ENCODE data around the gene TRAPPC4.

DNA sequence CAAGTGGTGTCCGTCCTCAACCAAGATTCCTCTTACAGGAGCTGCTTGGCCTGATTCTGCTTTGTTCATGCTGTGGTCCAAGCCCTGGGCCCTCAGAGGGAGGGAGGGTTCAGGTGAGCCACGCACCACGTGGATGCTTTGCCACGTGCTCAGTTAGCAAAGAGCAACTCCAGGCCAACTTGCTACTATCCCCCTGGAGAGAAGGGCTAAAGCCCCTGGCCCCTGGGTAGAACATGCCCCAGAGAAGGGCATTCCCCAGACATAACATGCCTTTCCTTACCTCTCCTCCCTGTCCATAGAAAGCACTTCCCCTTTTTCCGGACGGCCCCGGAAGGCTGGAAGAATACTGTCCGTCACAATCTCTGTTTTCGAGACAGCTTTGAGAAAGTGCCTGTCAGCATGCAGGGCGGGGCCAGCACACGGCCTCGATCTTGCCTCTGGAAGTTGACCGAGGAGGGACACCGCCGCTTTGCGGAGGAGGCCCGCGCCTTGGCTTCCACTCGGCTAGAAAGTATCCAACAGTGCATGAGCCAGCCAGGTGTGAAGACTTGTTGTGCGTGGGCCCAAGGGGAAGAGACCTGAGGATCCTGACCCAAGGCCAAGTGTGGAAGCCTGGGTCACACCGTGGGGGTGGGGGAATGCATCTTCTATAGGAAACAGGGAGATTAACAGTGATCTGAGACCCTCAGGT lies 38.2 kb upstream of the TRAPPC4 start:
- TF ChIP-seq, protein P1, sequence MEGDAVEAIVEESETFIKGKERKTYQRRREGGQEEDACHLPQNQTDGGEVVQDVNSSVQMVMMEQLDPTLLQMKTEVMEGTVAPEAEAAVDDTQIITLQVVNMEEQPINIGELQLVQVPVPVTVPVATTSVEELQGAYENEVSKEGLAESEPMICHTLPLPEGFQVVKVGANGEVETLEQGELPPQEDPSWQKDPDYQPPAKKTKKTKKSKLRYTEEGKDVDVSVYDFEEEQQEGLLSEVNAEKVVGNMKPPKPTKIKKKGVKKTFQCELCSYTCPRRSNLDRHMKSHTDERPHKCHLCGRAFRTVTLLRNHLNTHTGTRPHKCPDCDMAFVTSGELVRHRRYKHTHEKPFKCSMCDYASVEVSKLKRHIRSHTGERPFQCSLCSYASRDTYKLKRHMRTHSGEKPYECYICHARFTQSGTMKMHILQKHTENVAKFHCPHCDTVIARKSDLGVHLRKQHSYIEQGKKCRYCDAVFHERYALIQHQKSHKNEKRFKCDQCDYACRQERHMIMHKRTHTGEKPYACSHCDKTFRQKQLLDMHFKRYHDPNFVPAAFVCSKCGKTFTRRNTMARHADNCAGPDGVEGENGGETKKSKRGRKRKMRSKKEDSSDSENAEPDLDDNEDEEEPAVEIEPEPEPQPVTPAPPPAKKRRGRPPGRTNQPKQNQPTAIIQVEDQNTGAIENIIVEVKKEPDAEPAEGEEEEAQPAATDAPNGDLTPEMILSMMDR (IDR thresholded peaks at IDR 0.05): no peak
- TF ChIP-seq POLR2A (IDR thresholded peaks at IDR 0.05): no peak
